Fibroblast of lung (primary cell): ENCODE data around the gene SHC4. TPM values are rescaled to one million over a fixed set of nuclear protein-coding genes. Genes with fewer than 3 reads are reported as not detected.

ENCODE experiments used
- DNase-seq, 2 donors: peaks; one replicate each; pipeline versions ENCODE4 v3.0.0 to v3.0.0-alpha.2; 2010; ENCODE audit warnings: low read depth in 2 of 2
- H2AFZ ChIP-seq: 2 replicates; pipeline ENCODE4 v1.5.1; 2012; ENCODE audit warnings: low read length, control low read depth, inconsistent platforms
- H3K27ac ChIP-seq: 2 replicates; pipeline ENCODE4 v1.5.1; 2011; ENCODE audit warnings: low read length, control low read depth; ENCODE audit not compliant: insufficient read depth
- H3K27me3 ChIP-seq: 2 replicates; pipeline ENCODE4 v1.5.1; 2011; ENCODE audit warnings: mild to moderate bottlenecking, low read length; ENCODE audit not compliant: control insufficient read depth, insufficient read depth
- H3K36me3 ChIP-seq: 2 replicates; pipeline ENCODE4 v1.5.1; 2011; ENCODE audit warnings: low read length; ENCODE audit not compliant: control insufficient read depth, insufficient read depth
- H3K4me1 ChIP-seq: 2 replicates; pipeline ENCODE4 v1.5.1; 2011; ENCODE audit warnings: low read length; ENCODE audit not compliant: control insufficient read depth, insufficient read depth; ENCODE audit errors: extremely low read depth
- H3K4me2 ChIP-seq: 2 replicates; pipeline ENCODE4 v1.5.1; 2011; ENCODE audit warnings: low read length, control low read depth; ENCODE audit not compliant: insufficient read depth; ENCODE audit errors: extremely low read depth
- H3K4me3 ChIP-seq, 4 experiments: fragments of 200-600 bp in 1 of 4; sonication (generic) in 1 of 4; replicated peaks in 1 of 4; 2 replicates each; pipeline ENCODE4 v1.5.1; 2011 to 2016; ENCODE audit warnings: low read length in 4 of 4, low read depth in 3 of 4, mild to moderate bottlenecking in 3 of 4, control low read depth in 2 of 4, inconsistent platforms in 1 of 4, mixed read lengths in 1 of 4; ENCODE audit not compliant: insufficient read depth in 1 of 4; ENCODE audit errors: control extremely low read depth in 1 of 4
- H3K79me2 ChIP-seq: 2 replicates; pipeline ENCODE4 v1.5.1; 2012; ENCODE audit warnings: mild to moderate bottlenecking, low read length, inconsistent platforms; ENCODE audit not compliant: control insufficient read depth, insufficient read depth
- H3K9ac ChIP-seq: 2 replicates; pipeline ENCODE4 v1.5.1; 2011; ENCODE audit warnings: mild to moderate bottlenecking, low read length, control low read depth; ENCODE audit not compliant: insufficient read depth
- H3K9me3 ChIP-seq: 2 replicates; pipeline ENCODE4 v1.5.1; 2012; ENCODE audit warnings: low read depth, low read length; ENCODE audit not compliant: control insufficient read depth, insufficient read depth
- H4K20me1 ChIP-seq: 2 replicates; pipeline ENCODE4 v1.5.1; 2011; ENCODE audit warnings: low read length; ENCODE audit not compliant: control insufficient read depth, insufficient read depth; ENCODE audit errors: extremely low read depth
- EZH2 ChIP-seq: IDR thresholded peaks from 2 replicates; pipeline ENCODE4 v1.5.1; 2012; ENCODE audit warnings: low read length, control low read depth, mild to moderate bottlenecking; ENCODE audit errors: missing control alignments
- polyA plus RNA-seq, 2 donors: library from polyadenylated mRNA; depleted of rRNA in 1 of 2; stranded (reverse) in 1 of 2; unstranded in 1 of 2; fragments of >200 nt; gene quantifications; 2 replicates each; pipeline ENCODE4 v1.2.1, GENCODE V29; 2011 to 2012; ENCODE audit warnings: missing spikeins in 1 of 2
- total RNA-seq: library from RNA; depleted of rRNA; stranded (reverse); fragments of >200 nt; gene quantifications from 2 replicates; pipeline ENCODE4 v1.2.1, GENCODE V29; 2014
- TF ChIP-seq, protein P1 (sequence below), 2 donors: IDR thresholded peaks in 1 of 2; conservative IDR thresholded peaks in 1 of 2; 1 replicate in 1 of 2; 2 replicates in 1 of 2; pipeline ENCODE4 v1.5.1; 2011 to 2012; ENCODE audit warnings: low read length in 2 of 2, control low read depth in 1 of 2, inconsistent platforms in 1 of 2, low read depth in 1 of 2, mild to moderate bottlenecking in 1 of 2

The SHC4 gene
- total and polyA plus RNA-seq, 2 donors (not counting 1 experiment from before 2014, with no cell fraction given): 0.75 to 1.5 TPM

DNA sequence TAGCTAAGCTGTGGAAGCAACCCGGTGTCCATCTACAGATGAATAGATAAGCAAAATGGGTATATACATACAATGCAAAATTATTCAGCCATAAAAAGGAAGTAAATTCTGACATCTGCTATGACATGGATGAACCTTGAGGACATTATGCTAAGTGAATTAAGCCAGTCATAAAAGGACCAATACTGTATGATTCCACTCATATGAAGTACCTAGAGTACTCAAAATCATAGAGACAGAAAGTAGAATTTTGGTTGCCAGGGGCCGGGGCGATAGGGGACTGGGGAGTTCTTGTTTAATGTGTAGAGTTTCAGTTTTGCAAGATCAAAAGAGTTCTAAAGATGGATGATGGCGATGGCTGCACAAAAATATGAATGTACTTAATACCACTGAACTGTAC lies 75.5 kb downstream of the SHC4 start:
- Histone ChIP-seq H3K4me1 (peaks cover 3% of the 10 kb centered on the region), H3K27ac (no peak overlapping the region), H3K4me3 (no peak overlapping the region), H3K27me3 (no peaks in the 10 kb centered on the region), H3K79me2 (no peaks in the 10 kb centered on the region), H3K4me2 (no peak overlapping the region), H4K20me1 (no peaks in the 10 kb centered on the region), H3K9ac (no peak overlapping the region), H3K36me3 (no peaks in the 10 kb centered on the region), H3K9me3 (no peaks in the 10 kb centered on the region), H2AFZ (no peak overlapping the region)
- DNase-seq: no peak
- TF ChIP-seq EZH2: no peak
- TF ChIP-seq, protein P1, sequence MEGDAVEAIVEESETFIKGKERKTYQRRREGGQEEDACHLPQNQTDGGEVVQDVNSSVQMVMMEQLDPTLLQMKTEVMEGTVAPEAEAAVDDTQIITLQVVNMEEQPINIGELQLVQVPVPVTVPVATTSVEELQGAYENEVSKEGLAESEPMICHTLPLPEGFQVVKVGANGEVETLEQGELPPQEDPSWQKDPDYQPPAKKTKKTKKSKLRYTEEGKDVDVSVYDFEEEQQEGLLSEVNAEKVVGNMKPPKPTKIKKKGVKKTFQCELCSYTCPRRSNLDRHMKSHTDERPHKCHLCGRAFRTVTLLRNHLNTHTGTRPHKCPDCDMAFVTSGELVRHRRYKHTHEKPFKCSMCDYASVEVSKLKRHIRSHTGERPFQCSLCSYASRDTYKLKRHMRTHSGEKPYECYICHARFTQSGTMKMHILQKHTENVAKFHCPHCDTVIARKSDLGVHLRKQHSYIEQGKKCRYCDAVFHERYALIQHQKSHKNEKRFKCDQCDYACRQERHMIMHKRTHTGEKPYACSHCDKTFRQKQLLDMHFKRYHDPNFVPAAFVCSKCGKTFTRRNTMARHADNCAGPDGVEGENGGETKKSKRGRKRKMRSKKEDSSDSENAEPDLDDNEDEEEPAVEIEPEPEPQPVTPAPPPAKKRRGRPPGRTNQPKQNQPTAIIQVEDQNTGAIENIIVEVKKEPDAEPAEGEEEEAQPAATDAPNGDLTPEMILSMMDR (conservative IDR thresholded peaks at IDR 0.05 in 1 of 2, IDR thresholded peaks at IDR 0.05 in 1 of 2; ENCODE audit: low read depth in 1 of 2, low read length in 2 of 2): no peak

DNA sequence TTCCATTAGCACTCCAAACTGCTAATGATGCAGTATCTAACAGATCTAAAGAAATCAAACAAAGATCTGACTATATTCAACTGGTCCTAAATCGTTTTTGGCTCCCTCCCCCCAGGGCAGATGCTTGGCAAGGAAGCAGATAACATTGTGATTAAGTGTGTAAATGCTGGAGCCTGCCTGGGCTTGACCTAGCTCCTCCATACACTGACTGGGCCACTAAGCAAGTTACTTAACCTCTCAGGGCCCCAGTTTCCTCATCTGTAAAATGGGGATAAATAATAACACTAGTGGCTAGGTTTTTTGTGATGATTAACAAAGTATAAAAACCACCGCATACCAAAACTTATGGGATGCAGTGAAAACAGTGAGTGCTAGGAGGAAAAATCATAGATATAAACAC lies 76.6 kb downstream of the SHC4 start:
- Histone ChIP-seq H2AFZ (no peak overlapping the region), H3K36me3 (no peaks in the 10 kb centered on the region), H3K79me2 (no peaks in the 10 kb centered on the region), H3K4me3 (no peak overlapping the region), H3K27ac (no peak overlapping the region), H3K9me3 (no peaks in the 10 kb centered on the region), H3K27me3 (no peaks in the 10 kb centered on the region), H3K9ac (no peak overlapping the region), H3K4me1 (peaks cover 3% of the 10 kb centered on the region), H4K20me1 (no peaks in the 10 kb centered on the region), H3K4me2 (no peak overlapping the region)
- TF ChIP-seq, protein P1 (conservative IDR thresholded peaks at IDR 0.05 in 1 of 2, IDR thresholded peaks at IDR 0.05 in 1 of 2; ENCODE audit: low read depth in 1 of 2, low read length in 2 of 2): no peak
- TF ChIP-seq EZH2: no peak
- DNase-seq: no peak

DNA sequence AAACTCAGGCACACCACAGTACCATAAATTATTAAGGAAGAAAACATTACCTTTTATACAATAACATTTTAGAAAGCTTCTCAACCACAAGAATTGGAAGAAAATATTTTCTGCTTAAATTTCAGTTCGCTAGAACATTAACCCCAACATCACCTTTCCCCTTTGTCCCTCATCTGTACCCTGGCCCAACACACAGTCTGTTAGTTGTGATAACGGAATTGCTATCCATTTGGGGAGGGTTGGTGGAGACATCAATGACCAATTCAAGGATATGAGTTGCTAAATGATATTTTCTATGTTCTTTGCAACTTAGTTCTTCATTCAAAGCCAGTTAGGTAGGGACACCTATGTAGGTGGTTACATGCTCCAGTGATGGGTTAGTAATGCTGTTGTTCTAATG lies 80.0 kb downstream of the SHC4 start:
- H3K36me3 ChIP-seq: no peaks in the 10 kb centered on the region
- no peaks in the 10 kb centered on the region for H3K27me3 ChIP-seq
- no peak overlapping the region for H3K9ac ChIP-seq

More for the DNA sequence above, 80.0 kb downstream of the SHC4 start:
- Histone ChIP-seq H3K4me3 (no peak overlapping the region), H3K4me2 (no peak overlapping the region), H2AFZ (no peak overlapping the region), H3K79me2 (peaks cover 15% of the 10 kb centered on the region), H3K4me1 (peaks cover 3% of the 10 kb centered on the region), H4K20me1 (no peaks in the 10 kb centered on the region), H3K27ac (no peak overlapping the region), H3K9me3 (no peaks in the 10 kb centered on the region)
- TF ChIP-seq EZH2: no peak
- TF ChIP-seq, protein P1 (conservative IDR thresholded peaks at IDR 0.05 in 1 of 2, IDR thresholded peaks at IDR 0.05 in 1 of 2; ENCODE audit: low read depth in 1 of 2, low read length in 2 of 2): no peak
- DNase-seq: no peak
